ENCODE results near the gene DIAPH3. TPM values are rescaled to one million over a fixed set of nuclear protein-coding genes. Genes with fewer than 3 reads are reported as not detected.

The DIAPH3 gene
- polyA plus RNA-seq, 1 of the 3 experiments (the other 2 are of a cell fraction) = 5.4 TPM

DNA sequence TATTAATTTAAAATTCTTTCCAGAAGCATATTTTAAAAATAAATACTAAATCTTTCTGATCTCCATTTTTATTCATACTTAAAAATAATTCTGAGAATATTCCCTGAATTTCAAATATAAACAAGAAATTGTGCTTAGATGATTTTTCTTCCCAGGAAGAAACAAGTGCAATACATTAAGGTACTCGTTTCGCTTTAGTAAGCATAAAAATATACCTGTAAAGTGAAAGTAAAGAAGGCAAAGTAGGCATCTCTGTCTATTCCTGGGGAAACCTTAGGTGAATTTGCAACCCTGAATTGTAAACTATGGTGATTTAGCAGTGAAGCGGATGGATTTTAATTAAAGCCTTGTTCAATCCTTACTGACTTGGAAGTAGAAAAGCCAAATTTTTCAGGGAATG, 354.2 kb downstream of the DIAPH3 start (continued):
- TF ChIP-seq, protein P1, sequence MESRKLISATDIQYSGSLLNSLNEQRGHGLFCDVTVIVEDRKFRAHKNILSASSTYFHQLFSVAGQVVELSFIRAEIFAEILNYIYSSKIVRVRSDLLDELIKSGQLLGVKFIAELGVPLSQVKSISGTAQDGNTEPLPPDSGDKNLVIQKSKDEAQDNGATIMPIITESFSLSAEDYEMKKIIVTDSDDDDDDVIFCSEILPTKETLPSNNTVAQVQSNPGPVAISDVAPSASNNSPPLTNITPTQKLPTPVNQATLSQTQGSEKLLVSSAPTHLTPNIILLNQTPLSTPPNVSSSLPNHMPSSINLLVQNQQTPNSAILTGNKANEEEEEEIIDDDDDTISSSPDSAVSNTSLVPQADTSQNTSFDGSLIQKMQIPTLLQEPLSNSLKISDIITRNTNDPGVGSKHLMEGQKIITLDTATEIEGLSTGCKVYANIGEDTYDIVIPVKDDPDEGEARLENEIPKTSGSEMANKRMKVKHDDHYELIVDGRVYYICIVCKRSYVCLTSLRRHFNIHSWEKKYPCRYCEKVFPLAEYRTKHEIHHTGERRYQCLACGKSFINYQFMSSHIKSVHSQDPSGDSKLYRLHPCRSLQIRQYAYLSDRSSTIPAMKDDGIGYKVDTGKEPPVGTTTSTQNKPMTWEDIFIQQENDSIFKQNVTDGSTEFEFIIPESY (IDR thresholded peaks at IDR 0.05; ENCODE audit: borderline replicate concordance, low read depth) = no peak
- no peak for TF ChIP-seq RFX5 (IDR thresholded peaks at IDR 0.05; ENCODE audit: low read length)
- TF ChIP-seq, protein P2, sequence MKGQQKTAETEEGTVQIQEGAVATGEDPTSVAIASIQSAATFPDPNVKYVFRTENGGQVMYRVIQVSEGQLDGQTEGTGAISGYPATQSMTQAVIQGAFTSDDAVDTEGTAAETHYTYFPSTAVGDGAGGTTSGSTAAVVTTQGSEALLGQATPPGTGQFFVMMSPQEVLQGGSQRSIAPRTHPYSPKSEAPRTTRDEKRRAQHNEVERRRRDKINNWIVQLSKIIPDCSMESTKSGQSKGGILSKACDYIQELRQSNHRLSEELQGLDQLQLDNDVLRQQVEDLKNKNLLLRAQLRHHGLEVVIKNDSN (IDR thresholded peaks at IDR 0.05; ENCODE audit: borderline replicate concordance, low read depth) = no peak
- no peak for TF ChIP-seq ELF1 (IDR thresholded peaks at IDR 0.05)
- TF ChIP-seq, protein P3, sequence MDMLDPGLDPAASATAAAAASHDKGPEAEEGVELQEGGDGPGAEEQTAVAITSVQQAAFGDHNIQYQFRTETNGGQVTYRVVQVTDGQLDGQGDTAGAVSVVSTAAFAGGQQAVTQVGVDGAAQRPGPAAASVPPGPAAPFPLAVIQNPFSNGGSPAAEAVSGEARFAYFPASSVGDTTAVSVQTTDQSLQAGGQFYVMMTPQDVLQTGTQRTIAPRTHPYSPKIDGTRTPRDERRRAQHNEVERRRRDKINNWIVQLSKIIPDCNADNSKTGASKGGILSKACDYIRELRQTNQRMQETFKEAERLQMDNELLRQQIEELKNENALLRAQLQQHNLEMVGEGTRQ (IDR thresholded peaks at IDR 0.05; ENCODE audit: borderline replicate concordance, low read depth, low read length) = no peak
- TF ChIP-seq FOXM1 (IDR thresholded peaks at IDR 0.05; ENCODE audit: low read depth) = no peak
- no peak for TF ChIP-seq TEAD4 (IDR thresholded peaks at IDR 0.05; ENCODE audit: borderline replicate concordance, insufficient read depth)

DNA sequence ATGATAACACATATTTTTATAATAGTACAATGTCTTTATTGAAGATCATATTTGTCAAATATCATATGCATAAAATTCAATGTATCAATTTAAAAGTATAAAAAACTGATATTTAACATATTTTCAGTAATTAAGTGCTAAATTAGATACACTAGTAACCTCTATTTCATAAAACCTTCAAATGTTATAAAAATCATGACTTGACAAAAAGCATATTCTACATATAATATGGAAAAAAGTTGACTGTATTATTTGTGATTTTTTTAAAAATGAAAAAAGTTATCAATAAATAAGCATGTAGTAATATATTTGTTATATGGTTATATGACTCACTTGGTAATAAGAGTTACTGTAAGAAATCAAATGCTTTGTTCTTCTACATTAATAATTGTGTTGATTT, 356.9 kb downstream of the DIAPH3 start:
- POLR2A ChIA-PET = no interaction called here

More for the DNA sequence above, 356.9 kb downstream of the DIAPH3 start:
- Histone ChIP-seq H3K9me3 (no peaks in the 10 kb centered on the region), H3K4me1 (ENCODE audit: control insufficient read depth in 1 of 2, insufficient read depth in 2 of 2, low read depth in 1 of 2, low read length in 1 of 2) (peaks cover 0 to 9% of the 10 kb centered on the region in 2 experiments; a peak in 2 of 4 replicates), H3K4me3 (ENCODE audit: low read depth in 2 of 2, low read length in 1 of 2) (no peak overlapping the region), H3K9me2 (no peaks in the 10 kb centered on the region), H3K27me3 (ENCODE audit: insufficient read depth) (no peaks in the 10 kb centered on the region), H4K20me1 (ENCODE audit: insufficient read depth) (no peaks in the 10 kb centered on the region), H3K27ac (ENCODE audit: low read depth in 2 of 2, low read length in 1 of 2) (no peak overlapping the region), H3F3A (replicated peaks; ENCODE audit: insufficient read depth) (no peaks in the 10 kb centered on the region), H3K4me2 (no peak overlapping the region), H3K9ac (no peak overlapping the region), H3K79me2 (ENCODE audit: insufficient read depth) (no peaks in the 10 kb centered on the region), H2AFZ (ENCODE audit: low read depth) (no peak overlapping the region), H3K36me3 (replicated peaks in 1 of 2; ENCODE audit: control insufficient read depth in 1 of 2, insufficient read depth in 2 of 2, low read length in 1 of 2) (no peaks in the 10 kb centered on the region)
- CTCF ChIA-PET = interaction anchor here (1.5 kb wide), 1 partner anchor 35 kb away, joined by 3 read pairs; no protein-coding TSS in a partner anchor
- DNase-seq = no peak
- TF ChIP-seq, protein P4, sequence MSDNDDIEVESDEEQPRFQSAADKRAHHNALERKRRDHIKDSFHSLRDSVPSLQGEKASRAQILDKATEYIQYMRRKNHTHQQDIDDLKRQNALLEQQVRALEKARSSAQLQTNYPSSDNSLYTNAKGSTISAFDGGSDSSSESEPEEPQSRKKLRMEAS (IDR thresholded peaks at IDR 0.05; ENCODE audit: low read depth) = no peak
- TF ChIP-seq POLR2AphosphoS5 (IDR thresholded peaks at IDR 0.05; ENCODE audit: low read depth, low read length) (no peak), EP300 (IDR thresholded peaks at IDR 0.05; ENCODE audit: borderline replicate concordance in 1 of 2, low read depth in 1 of 2, low read length in 1 of 2) (no peak), FOSL2 (IDR thresholded peaks at IDR 0.05; ENCODE audit: borderline replicate concordance, low read depth) (no peak), RAD21 (IDR thresholded peaks at IDR 0.05; ENCODE audit: low read length) (no peak), FOXM1 (IDR thresholded peaks at IDR 0.05; ENCODE audit: low read depth) (no peak), EZH2phosphoT487 (IDR thresholded peaks at IDR 0.05; ENCODE audit: borderline replicate concordance, low read depth) (no peak)
- TF ChIP-seq, protein P2 (IDR thresholded peaks at IDR 0.05; ENCODE audit: borderline replicate concordance, low read depth) = no peak

All from SK-N-SH (cell line).